ENCODE results near the gene RRAGA. TPM values are rescaled to one million over a fixed set of nuclear protein-coding genes. Genes with fewer than 3 reads are reported as not detected.

The RRAGA gene
- total and polyA plus RNA-seq, 4 donors: 25.4 to 52.4 (median 40.4) TPM

DNA sequence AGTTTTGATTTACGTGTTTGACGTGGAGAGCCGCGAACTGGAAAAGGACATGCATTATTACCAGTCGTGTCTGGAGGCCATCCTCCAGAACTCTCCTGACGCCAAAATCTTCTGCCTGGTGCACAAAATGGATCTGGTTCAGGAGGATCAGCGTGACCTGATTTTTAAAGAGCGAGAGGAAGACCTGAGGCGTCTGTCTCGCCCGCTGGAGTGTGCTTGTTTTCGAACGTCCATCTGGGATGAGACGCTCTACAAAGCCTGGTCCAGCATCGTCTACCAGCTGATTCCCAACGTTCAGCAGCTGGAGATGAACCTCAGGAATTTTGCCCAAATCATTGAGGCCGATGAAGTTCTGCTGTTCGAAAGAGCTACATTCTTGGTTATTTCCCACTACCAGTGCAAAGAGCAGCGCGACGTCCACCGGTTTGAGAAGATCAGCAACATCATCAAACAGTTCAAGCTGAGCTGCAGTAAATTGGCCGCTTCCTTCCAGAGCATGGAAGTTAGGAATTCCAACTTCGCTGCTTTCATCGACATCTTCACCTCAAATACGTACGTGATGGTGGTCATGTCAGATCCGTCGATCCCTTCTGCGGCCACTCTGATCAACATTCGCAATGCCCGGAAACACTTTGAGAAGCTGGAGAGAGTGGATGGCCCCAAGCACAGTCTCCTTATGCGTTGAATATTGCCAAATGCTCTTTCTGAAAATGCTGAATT lies 850 bp downstream of the RRAGA start:
- no peak for DNase-seq (ENCODE audit: low spot score)
- Histone ChIP-seq H3K27ac (ENCODE audit: low read depth in 1 of 2, low read length in 2 of 2) (peak overlapping the region; percentile 86 to 95), H3K27me3 (ENCODE audit: control insufficient read depth in 4 of 4, insufficient read depth in 4 of 4, low read length in 3 of 4) (no peaks in the 10 kb centered on the region), H3K36me3 (ENCODE audit: control insufficient read depth in 4 of 4, insufficient read depth in 3 of 4, low read depth in 1 of 4, low read length in 3 of 4) (no peaks in the 10 kb centered on the region), H3K9ac (ENCODE audit: low read depth in 1 of 2, low read length in 2 of 2) (peak overlapping the region; percentile 46 to 87), H3K4me1 (ENCODE audit: control insufficient read depth in 4 of 4, insufficient read depth in 4 of 4, low read length in 3 of 4) (peaks cover 0 to 31% (median 21%) of the 10 kb centered on the region in 4 donors), H3K9me3 (ENCODE audit: control insufficient read depth in 4 of 4, low read length in 3 of 4) (no peaks in the 10 kb centered on the region), H3K4me3 (ENCODE audit: low read depth in 1 of 3, low read length in 3 of 3) (peak overlapping the region; percentile 76 to 88 (median 78))
- WGBS: 6% methylated on average over 33 of the region's 33 CpGs
- TF ChIP-seq FOXA1 (IDR thresholded peaks at IDR 0.05) (no peak), HNF4G (IDR thresholded peaks at IDR 0.05) (no peak), RXRA (IDR thresholded peaks at IDR 0.05) (no peak), NR2F2 (IDR thresholded peaks at IDR 0.05) (no peak)
- TF ChIP-seq, protein P1, sequence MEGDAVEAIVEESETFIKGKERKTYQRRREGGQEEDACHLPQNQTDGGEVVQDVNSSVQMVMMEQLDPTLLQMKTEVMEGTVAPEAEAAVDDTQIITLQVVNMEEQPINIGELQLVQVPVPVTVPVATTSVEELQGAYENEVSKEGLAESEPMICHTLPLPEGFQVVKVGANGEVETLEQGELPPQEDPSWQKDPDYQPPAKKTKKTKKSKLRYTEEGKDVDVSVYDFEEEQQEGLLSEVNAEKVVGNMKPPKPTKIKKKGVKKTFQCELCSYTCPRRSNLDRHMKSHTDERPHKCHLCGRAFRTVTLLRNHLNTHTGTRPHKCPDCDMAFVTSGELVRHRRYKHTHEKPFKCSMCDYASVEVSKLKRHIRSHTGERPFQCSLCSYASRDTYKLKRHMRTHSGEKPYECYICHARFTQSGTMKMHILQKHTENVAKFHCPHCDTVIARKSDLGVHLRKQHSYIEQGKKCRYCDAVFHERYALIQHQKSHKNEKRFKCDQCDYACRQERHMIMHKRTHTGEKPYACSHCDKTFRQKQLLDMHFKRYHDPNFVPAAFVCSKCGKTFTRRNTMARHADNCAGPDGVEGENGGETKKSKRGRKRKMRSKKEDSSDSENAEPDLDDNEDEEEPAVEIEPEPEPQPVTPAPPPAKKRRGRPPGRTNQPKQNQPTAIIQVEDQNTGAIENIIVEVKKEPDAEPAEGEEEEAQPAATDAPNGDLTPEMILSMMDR (IDR thresholded peaks at IDR 0.05; ENCODE audit: low read depth, low read length, missing input control): no peak
- TF ChIP-seq, protein P2, sequence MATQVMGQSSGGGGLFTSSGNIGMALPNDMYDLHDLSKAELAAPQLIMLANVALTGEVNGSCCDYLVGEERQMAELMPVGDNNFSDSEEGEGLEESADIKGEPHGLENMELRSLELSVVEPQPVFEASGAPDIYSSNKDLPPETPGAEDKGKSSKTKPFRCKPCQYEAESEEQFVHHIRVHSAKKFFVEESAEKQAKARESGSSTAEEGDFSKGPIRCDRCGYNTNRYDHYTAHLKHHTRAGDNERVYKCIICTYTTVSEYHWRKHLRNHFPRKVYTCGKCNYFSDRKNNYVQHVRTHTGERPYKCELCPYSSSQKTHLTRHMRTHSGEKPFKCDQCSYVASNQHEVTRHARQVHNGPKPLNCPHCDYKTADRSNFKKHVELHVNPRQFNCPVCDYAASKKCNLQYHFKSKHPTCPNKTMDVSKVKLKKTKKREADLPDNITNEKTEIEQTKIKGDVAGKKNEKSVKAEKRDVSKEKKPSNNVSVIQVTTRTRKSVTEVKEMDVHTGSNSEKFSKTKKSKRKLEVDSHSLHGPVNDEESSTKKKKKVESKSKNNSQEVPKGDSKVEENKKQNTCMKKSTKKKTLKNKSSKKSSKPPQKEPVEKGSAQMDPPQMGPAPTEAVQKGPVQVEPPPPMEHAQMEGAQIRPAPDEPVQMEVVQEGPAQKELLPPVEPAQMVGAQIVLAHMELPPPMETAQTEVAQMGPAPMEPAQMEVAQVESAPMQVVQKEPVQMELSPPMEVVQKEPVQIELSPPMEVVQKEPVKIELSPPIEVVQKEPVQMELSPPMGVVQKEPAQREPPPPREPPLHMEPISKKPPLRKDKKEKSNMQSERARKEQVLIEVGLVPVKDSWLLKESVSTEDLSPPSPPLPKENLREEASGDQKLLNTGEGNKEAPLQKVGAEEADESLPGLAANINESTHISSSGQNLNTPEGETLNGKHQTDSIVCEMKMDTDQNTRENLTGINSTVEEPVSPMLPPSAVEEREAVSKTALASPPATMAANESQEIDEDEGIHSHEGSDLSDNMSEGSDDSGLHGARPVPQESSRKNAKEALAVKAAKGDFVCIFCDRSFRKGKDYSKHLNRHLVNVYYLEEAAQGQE (IDR thresholded peaks at IDR 0.05): peak; percentile 40

DNA sequence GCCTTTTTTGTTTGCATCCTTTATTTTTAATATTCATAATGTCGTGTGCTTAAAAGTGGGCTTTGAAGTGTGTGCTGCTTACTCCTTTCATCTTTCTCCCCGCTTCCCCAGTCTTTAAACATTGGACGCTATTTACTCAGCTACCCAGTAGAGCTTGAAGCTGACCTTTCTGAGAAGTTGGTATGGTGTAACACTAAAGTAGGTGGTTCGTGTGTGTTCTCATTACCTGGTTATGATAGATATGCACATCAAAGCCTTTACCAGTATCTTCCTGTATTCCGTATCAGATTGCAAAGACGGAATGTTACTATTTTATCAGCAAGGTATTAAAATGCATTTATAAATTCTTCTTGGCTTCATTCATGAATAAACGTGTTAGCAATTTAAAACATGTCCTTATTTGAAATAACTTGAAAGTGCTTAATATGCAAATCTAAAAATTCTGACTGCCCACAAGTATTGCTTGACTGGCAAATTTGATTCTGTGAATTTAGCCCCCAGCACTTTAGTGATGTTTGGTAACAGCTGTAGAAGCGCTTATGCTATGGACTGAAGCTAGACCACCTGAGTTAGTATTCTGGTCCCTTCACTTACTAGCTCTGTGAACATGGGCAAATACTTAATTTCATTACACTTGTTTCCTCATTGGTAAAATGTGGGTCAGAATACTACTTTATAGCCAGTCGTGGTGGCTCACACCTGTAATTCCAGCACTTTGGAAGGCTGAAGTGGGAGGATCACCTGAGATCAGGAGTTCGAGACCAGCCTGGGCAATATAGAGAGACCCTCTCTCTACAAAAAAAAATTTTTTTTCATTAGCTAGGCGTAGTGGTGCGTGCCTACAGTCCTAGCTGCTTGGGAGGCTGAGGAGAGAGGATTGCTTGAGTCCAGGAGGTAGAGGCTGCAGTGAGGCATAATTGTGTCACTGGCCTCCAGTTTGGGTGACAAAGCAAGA lies 1.7 kb downstream of the RRAGA start:
- Histone ChIP-seq H3K27ac (ENCODE audit: low read depth in 1 of 2, low read length in 2 of 2) (peak overlapping the region in 1 of 2 donors; percentile 86), H3K9ac (ENCODE audit: low read depth in 1 of 2, low read length in 2 of 2) (peak overlapping the region; percentile 46 to 87), H3K27me3 (ENCODE audit: control insufficient read depth in 4 of 4, insufficient read depth in 4 of 4, low read length in 3 of 4) (no peaks in the 10 kb centered on the region), H3K9me3 (ENCODE audit: control insufficient read depth in 4 of 4, low read length in 3 of 4) (no peaks in the 10 kb centered on the region), H3K4me3 (ENCODE audit: low read depth in 1 of 3, low read length in 3 of 3) (peak overlapping the region; percentile 76 to 88 (median 78)), H3K4me1 (ENCODE audit: control insufficient read depth in 4 of 4, insufficient read depth in 4 of 4, low read length in 3 of 4) (peaks cover 0 to 31% (median 21%) of the 10 kb centered on the region in 4 donors), H3K36me3 (ENCODE audit: control insufficient read depth in 4 of 4, insufficient read depth in 3 of 4, low read depth in 1 of 4, low read length in 3 of 4) (peaks cover 0 to 3% (median under 1%) of the 10 kb centered on the region in 4 donors)
- no peak for DNase-seq (ENCODE audit: low spot score)
- TF ChIP-seq SP1 (IDR thresholded peaks at IDR 0.05): no peak
- no peak for TF ChIP-seq HNF4A (conservative IDR thresholded peaks at IDR 0.05)
- no peak for TF ChIP-seq EGR1 (IDR thresholded peaks at IDR 0.05; ENCODE audit: low read depth in 2 of 2)
- TF ChIP-seq, protein P2 (IDR thresholded peaks at IDR 0.05): no peak
- TF ChIP-seq, protein P3, sequence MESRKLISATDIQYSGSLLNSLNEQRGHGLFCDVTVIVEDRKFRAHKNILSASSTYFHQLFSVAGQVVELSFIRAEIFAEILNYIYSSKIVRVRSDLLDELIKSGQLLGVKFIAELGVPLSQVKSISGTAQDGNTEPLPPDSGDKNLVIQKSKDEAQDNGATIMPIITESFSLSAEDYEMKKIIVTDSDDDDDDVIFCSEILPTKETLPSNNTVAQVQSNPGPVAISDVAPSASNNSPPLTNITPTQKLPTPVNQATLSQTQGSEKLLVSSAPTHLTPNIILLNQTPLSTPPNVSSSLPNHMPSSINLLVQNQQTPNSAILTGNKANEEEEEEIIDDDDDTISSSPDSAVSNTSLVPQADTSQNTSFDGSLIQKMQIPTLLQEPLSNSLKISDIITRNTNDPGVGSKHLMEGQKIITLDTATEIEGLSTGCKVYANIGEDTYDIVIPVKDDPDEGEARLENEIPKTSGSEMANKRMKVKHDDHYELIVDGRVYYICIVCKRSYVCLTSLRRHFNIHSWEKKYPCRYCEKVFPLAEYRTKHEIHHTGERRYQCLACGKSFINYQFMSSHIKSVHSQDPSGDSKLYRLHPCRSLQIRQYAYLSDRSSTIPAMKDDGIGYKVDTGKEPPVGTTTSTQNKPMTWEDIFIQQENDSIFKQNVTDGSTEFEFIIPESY (IDR thresholded peaks at IDR 0.05): no peak
- TF ChIP-seq JUND (IDR thresholded peaks at IDR 0.05): no peak
- TF ChIP-seq FOXA2 (IDR thresholded peaks at IDR 0.05): peak; percentile 8
- 65% methylated on average over 12 of the region's 12 CpGs for WGBS
